ENCODE measurements around the gene PRR35. TPM values are rescaled to one million over a fixed set of nuclear protein-coding genes. Genes with fewer than 3 reads are reported as not detected.

Gene PRR35
- total and polyA plus RNA-seq, 8 donors, result 0.06 TPM; not detected in 7

GRCh38 chr16:558298-559020, 1.7 kb upstream of the PRR35 start:
- H3K4me1 ChIP-seq, result peaks cover 0 to 7% of the 10 kb centered on the region in 2 donors
- no peak for DNase-seq
- no peak for ATAC-seq
- TF ChIP-seq, protein P1, sequence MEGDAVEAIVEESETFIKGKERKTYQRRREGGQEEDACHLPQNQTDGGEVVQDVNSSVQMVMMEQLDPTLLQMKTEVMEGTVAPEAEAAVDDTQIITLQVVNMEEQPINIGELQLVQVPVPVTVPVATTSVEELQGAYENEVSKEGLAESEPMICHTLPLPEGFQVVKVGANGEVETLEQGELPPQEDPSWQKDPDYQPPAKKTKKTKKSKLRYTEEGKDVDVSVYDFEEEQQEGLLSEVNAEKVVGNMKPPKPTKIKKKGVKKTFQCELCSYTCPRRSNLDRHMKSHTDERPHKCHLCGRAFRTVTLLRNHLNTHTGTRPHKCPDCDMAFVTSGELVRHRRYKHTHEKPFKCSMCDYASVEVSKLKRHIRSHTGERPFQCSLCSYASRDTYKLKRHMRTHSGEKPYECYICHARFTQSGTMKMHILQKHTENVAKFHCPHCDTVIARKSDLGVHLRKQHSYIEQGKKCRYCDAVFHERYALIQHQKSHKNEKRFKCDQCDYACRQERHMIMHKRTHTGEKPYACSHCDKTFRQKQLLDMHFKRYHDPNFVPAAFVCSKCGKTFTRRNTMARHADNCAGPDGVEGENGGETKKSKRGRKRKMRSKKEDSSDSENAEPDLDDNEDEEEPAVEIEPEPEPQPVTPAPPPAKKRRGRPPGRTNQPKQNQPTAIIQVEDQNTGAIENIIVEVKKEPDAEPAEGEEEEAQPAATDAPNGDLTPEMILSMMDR (IDR thresholded peaks at IDR 0.05), result no peak
- no peaks in the 10 kb centered on the region for H3K9me3 ChIP-seq
- H3K36me3 ChIP-seq, result peaks cover 0 to 9% of the 10 kb centered on the region in 2 donors
- H3K27me3 ChIP-seq, result peaks cover 32 to 66% of the 10 kb centered on the region in 2 donors
- H3K27ac ChIP-seq, result no peak overlapping the region
- intact Hi-C loops (cut with DNase I), result no loop called here
- H3K4me3 ChIP-seq, result no peak overlapping the region

- Histone ChIP-seq H3K36me3 (peaks cover 0 to 4% of the 10 kb centered on the region in 2 donors), H3K27ac (no peak overlapping the region), H3K4me1 (peaks cover 0 to 7% of the 10 kb centered on the region in 2 donors), H3K9me3 (no peaks in the 10 kb centered on the region), H3K4me3 (no peak overlapping the region), H3K27me3 (peaks cover 32 to 71% of the 10 kb centered on the region in 2 donors)
- no peak for ATAC-seq
- intact Hi-C loops (cut with DNase I), result no loop called here
- TF ChIP-seq, protein P1 (IDR thresholded peaks at IDR 0.05), result no peak
- DNase-seq, result no peak
These were observed 1.2 kb upstream of the PRR35 start for GRCh38 chr16:559021-559380.

DNA sequence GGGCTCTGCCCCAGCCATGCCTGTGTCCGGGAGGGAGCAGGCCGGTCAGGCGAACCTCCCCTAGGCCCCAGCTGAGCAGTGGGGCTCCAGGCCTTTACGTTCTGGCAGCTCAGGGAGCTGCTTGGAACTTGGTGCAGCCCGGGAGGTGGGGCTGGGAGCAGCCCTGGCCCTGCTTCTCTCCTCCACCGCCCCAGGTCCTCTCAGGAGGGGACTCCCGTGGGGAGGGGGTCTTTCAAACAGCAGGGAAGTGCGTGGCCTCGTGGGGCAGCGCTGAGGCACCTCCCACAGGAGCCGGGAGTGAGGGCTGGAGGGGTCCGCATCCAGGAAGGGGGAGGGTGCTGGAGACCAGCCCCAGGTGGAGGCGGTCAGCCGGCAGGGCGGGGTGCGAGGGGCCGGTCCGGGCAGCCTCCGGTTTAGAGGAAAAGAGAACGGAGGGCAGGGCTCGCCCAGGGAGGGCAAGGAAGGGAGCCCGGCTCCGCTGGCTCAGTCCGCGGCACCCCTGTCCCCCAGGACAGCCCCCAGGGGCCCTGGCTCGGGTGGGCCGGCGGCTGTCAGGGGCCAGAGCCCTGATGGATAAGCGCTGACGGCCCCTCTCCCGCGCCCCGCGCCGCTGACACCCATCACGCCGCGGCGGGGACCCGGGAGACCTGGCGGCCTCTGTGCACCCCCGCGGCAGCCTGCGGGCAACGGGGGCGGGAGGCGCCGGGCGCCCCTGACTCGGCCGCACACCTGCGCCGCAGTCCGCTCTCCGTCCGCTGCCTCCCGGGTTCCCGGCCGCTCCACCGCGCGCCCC, 587 bp upstream of the PRR35 start:
- Histone ChIP-seq H3K27me3 (peaks cover 32 to 71% of the 10 kb centered on the region in 2 donors), H3K9me3 (no peaks in the 10 kb centered on the region), H3K36me3 (no peaks in the 10 kb centered on the region), H3K27ac (no peak overlapping the region), H3K4me1 (peaks cover 0 to 7% of the 10 kb centered on the region in 2 donors), H3K4me3 (no peak overlapping the region)
- ATAC-seq (no peak), DNase-seq (no peak)
- TF ChIP-seq, protein P1 (IDR thresholded peaks at IDR 0.05), result no peak
- intact Hi-C loops (cut with DNase I), result no loop called here

DNA sequence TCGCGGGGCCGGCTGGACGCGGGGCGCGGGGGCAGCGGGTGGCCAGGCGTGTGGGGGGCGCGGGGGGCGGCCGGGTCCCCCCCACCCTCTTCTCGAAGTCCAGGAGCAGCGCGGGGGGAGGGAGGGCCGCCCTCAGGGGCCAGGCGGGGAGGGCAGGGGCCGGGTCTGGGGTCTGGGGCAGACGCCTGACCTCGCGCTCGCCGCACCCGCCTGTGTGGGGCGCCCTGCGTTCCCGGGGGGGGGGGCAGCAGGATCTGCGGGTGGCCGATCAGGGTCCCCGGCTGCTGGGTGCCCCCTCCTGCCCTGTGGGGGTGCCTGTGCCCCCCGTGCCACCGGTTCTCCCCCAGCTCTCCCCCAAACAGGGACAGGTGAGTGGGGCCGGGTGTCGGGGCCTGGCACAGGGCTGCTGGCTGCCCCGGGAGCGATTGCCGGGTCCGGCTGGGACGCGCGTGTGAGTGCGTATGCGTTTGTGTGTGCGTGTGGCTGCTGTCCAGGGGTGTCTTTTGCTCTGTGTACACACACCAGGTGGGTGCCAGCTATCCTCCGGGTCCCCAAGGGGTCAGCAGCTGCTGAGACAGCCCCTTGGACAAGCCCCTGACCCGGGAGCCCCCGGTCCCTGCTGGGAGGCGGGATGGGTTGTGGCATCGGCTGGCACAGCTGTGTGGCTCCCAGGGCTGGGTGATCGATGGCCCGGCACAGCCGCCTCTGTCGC, 663 bp downstream of the PRR35 start:
- DNase-seq (no peak), ATAC-seq (no peak)
- intact Hi-C loops (cut with DNase I), result no loop called here
- Histone ChIP-seq H3K4me1 (peaks cover 1 to 7% of the 10 kb centered on the region in 2 donors), H3K27ac (no peak overlapping the region), H3K4me3 (no peak overlapping the region), H3K36me3 (no peaks in the 10 kb centered on the region), H3K27me3 (peaks cover 32 to 71% of the 10 kb centered on the region in 2 donors), H3K9me3 (no peaks in the 10 kb centered on the region)
- TF ChIP-seq, protein P1 (IDR thresholded peaks at IDR 0.05), result no peak

DNA sequence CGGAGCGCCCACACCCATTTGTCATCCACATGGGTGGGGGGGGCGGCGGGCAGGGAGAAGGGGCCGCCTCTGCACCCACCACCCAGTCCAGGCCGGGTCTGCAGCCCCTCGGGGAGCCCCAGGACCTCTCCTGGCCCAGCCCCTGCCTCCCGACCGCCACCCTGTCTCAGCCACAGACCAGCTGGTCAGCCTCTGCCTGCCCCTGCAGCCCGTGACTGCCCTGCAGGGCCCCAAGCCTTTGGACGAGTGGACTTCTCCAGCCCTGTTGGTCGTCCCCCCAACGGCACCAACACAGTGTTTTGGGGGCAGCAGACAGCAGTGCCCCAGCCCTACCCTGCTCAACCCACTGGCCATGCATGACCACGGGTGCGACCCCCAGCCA, 1.2 kb downstream of the PRR35 start:
- Histone ChIP-seq H3K4me1 (peaks cover 5 to 10% of the 10 kb centered on the region in 2 donors), H3K9me3 (no peaks in the 10 kb centered on the region), H3K4me3 (no peak overlapping the region), H3K27ac (no peak overlapping the region), H3K36me3 (no peaks in the 10 kb centered on the region), H3K27me3 (peaks cover 32 to 71% of the 10 kb centered on the region in 2 donors)
- TF ChIP-seq, protein P1 (IDR thresholded peaks at IDR 0.05), result no peak
- intact Hi-C loops (cut with DNase I), result no loop called here
- ATAC-seq, result no peak
- DNase-seq, result no peak
